ENCODE data around the gene QDPR. TPM values are rescaled to one million over a fixed set of nuclear protein-coding genes. Genes with fewer than 3 reads are reported as not detected.
A peak's percentile ranks its signal among the peaks of the same experiment; 100 is the strongest.

Gene QDPR
- total and polyA plus RNA-seq, 9 of the 15 experiments (the other 6 are each of a cell fraction or from before 2014, with no cell fraction given): 5.7 to 29.7 (median 17.2) TPM

DNA sequence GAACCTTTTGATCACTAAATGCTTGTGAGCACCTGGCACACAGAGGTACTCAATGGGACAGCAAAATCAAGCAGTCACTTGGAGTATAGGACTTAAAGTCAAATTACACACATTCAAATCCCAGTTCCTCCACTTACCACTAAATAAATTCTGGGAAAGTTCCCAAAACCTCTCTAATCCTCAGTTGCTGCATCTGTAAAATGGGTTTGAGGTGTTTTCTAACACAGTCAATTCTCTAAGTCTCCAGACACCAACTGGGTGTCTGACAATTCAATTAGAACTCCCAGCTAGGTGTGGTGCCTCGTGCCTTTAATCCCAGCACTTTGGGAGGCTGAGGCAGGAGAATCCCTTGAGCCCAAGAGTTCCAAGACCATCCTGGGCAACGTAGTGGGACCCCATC, 19.0 kb downstream of the QDPR start:
- TF ChIP-seq GATA2 (CRISPR knock-in tag; IDR thresholded peaks at IDR 0.05) (no peak), RBFOX2 (IDR thresholded peaks at IDR 0.05; ENCODE audit: low read depth, low read length) (no peak), PHB2 (IDR thresholded peaks at IDR 0.05; ENCODE audit: low read depth) (no peak), KDM1A (IDR thresholded peaks at IDR 0.05) (peak; percentile 63 to 71; a peak in 3 of 4 replicates), HDAC2 (IDR thresholded peaks at IDR 0.05) (0 out of 2 replicates have a peak, but pooled peaks have one; percentile 29), ADNP (tag; IDR thresholded peaks at IDR 0.05) (peak; percentile 70), BCOR (IDR thresholded peaks at IDR 0.05) (peak; percentile 62; the same call in 1 of the 2 replicates), RBM25 (IDR thresholded peaks at IDR 0.05; ENCODE audit: low read depth, low read length, severe bottlenecking) (peak; percentile 82)
- no peaks in the 10 kb centered on the region; a peak in 1 of 5 replicates for H3K27me3 ChIP-seq (ENCODE audit: control insufficient read depth in 2 of 2, insufficient read depth in 2 of 2, low read length in 2 of 2)
- H3K79me2 ChIP-seq (ENCODE audit: control insufficient read depth, insufficient read depth, low read length): peaks cover 14% of the 10 kb centered on the region; the same call in 2 of the 3 replicates
- H3K36me3 ChIP-seq (ENCODE audit: control insufficient read depth, insufficient read depth, low read length): peaks cover 81% of the 10 kb centered on the region
- H3K27ac ChIP-seq (ENCODE audit: extremely low read depth, low read depth, low read length): no peak overlapping the region; the same call in 2 of the 3 replicates
- no peak for ATAC-seq
- H3K4me3 ChIP-seq: no peak overlapping the region
- no peak overlapping the region for H2AFZ ChIP-seq (ENCODE audit: low read depth, low read length)
- H3K9ac ChIP-seq (ENCODE audit: insufficient read depth in 1 of 2, low read depth in 2 of 2, low read length in 2 of 2): no peak overlapping the region
- H4K20me1 ChIP-seq (replicated peaks; ENCODE audit: control insufficient read depth, insufficient read depth, low read length): no peaks in the 10 kb centered on the region
- 81% methylated on average over 2 of the region's 2 CpGs for WGBS (ENCODE audit: insufficient coverage, low coverage, missing lambda C conversion rate)
- no peak for DNase-seq (ENCODE audit: extremely low read depth in 1 of 4, low spot score in 3 of 4)
- intact Hi-C loops (cut with micrococcal nuclease) (no loop called here), in situ Hi-C loops (cut with MboI) (no loop called here)
- FAIRE-seq: no peak
- POLR2A ChIA-PET: no interaction called here
- no TSS peak for BruUV-seq (replicated peaks)
- H3K9me3 ChIP-seq (replicated peaks; ENCODE audit: control insufficient read depth, insufficient read depth, low read depth, low read length): no peaks in the 10 kb centered on the region
- H3K4me2 ChIP-seq (ENCODE audit: insufficient read depth, low read length): no peak overlapping the region
- H3K4me1 ChIP-seq (replicated peaks in 1 of 2; ENCODE audit: control insufficient read depth in 2 of 2, insufficient read depth in 2 of 2, low read length in 2 of 2): peaks cover 8 to 18% of the 10 kb centered on the region in 2 experiments
- no peaks in the 10 kb centered on the region for H3K9me1 ChIP-seq (ENCODE audit: control insufficient read depth, insufficient read depth, low read length)
- CTCF ChIA-PET (ENCODE audit: low intra/inter-chr PET ratio): no interaction called here

Data from K562 (cell line).